Measurements from ENCODE around the gene PPP1R12A.

DNA sequence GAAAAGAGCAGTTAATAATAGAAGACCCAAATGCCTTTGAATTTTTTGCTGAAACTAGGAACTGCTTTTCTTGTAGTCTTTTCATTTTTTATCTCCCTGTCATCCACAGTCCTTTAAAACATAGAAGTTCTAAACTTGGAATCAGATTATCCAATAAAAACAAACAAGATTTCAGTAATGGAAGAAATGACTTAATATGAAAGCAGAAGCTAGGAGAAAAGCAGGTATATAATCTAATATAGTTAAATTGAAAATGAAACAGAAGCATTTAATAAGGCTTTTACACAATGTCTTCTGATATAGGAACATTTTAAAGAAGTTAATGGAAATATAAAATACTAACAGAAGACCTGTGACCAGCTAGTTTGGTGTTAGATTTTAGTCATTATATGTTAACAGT is 26.5 kb downstream of the PPP1R12A start:
- TF ChIP-seq, protein P1, sequence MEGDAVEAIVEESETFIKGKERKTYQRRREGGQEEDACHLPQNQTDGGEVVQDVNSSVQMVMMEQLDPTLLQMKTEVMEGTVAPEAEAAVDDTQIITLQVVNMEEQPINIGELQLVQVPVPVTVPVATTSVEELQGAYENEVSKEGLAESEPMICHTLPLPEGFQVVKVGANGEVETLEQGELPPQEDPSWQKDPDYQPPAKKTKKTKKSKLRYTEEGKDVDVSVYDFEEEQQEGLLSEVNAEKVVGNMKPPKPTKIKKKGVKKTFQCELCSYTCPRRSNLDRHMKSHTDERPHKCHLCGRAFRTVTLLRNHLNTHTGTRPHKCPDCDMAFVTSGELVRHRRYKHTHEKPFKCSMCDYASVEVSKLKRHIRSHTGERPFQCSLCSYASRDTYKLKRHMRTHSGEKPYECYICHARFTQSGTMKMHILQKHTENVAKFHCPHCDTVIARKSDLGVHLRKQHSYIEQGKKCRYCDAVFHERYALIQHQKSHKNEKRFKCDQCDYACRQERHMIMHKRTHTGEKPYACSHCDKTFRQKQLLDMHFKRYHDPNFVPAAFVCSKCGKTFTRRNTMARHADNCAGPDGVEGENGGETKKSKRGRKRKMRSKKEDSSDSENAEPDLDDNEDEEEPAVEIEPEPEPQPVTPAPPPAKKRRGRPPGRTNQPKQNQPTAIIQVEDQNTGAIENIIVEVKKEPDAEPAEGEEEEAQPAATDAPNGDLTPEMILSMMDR (IDR thresholded peaks at IDR 0.05), result no peak
- TF ChIP-seq POLR2A (IDR thresholded peaks at IDR 0.05), result no peak
